ENCODE data around the gene CDHR5. TPM values are rescaled to one million over a fixed set of nuclear protein-coding genes. Genes with fewer than 3 reads are reported as not detected.

Gene CDHR5
- total RNA-seq, 1 donor from 2014 or later, result not detected

DNA sequence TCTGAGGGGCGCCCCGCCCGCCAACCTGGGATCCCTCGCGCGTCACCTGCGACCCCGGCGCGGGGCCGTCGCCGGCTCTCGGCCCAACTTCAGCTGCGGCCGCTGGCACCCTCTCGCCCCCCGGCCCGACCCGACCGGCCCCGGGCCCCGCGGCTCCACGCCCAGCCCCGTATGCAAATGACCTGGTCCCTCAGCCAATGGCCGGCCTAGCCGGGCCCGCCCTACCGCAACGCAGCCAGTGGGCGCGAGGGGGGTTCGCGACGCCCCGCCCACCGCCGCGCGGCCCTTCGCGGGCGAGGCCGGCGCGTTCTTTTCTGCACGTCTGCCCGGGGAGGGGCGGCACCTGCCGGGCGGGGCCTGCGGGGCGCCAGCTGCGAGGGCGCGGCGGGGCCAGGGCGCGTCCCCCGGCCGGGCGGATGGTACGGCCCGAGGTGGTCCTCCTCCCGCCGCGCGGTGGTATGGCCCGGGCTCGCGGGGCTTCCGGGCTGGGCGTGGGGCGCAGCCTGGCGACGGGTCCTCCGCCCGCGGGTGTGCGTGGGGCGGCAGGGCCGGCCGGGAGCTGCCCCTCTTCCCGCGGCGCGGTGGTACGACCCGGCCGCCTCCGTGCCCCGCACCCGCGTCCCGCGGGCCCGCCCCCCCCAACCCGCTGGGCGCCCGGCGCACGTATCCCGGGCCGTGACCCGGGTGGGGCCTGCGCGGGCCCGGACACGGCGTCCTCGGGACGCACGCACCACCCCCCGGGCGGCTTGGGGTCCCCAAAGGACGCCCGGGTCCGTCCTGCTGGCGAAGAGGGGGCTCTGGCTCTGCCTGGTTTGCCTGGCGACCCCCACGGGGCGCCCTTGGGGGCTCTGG lies 56.2 kb downstream of the CDHR5 start:
- FAIRE-seq, result no peak
- Histone ChIP-seq H3K27me3 (ENCODE audit: control insufficient read depth, insufficient read depth, low read length) (no peaks in the 10 kb centered on the region), H3K4me3 (ENCODE audit: low read depth, low read length) (peak overlapping the region; percentile 99), H3K36me3 (ENCODE audit: control insufficient read depth, insufficient read depth, low read length) (peaks cover 15% of the 10 kb centered on the region)
- TF ChIP-seq, protein P1, sequence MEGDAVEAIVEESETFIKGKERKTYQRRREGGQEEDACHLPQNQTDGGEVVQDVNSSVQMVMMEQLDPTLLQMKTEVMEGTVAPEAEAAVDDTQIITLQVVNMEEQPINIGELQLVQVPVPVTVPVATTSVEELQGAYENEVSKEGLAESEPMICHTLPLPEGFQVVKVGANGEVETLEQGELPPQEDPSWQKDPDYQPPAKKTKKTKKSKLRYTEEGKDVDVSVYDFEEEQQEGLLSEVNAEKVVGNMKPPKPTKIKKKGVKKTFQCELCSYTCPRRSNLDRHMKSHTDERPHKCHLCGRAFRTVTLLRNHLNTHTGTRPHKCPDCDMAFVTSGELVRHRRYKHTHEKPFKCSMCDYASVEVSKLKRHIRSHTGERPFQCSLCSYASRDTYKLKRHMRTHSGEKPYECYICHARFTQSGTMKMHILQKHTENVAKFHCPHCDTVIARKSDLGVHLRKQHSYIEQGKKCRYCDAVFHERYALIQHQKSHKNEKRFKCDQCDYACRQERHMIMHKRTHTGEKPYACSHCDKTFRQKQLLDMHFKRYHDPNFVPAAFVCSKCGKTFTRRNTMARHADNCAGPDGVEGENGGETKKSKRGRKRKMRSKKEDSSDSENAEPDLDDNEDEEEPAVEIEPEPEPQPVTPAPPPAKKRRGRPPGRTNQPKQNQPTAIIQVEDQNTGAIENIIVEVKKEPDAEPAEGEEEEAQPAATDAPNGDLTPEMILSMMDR (IDR thresholded peaks at IDR 0.05; ENCODE audit: insufficient read depth, low read length, severe bottlenecking), result no peak
- DNase-seq (ENCODE audit: low read depth), result peak; percentile 83

DNA sequence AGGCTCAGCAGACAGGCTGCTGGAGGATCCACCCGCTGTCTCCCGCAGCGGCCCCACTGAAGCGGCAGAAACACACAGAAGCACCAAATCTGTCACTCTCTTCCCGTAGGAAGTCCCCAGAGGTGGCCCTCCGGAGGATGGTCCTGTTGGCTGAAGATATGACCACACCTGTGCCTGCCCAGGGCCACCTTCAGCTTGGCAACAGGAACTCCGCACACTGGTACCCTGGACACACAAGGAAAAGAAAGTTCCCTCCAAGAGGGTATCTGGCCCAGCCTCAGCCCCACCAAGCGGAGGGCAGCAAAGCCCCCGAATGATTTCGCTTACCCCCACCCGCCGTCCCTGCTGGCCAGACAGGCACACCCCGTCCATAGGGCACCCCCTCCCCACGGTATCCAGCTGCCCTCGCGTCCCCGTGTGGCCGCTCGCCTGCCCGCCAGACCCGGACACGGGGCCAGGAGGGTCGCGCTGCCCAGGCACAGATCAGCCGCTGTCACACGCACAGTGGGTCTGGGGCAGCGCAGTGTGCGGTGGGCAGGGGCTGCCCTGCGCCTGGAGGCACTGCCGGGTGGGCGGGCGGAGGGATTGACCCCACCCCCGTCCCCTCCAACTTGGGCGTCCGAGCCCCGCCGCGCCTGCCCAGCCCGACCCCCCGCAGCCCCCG lies 57.0 kb downstream of the CDHR5 start:
- DNase-seq (ENCODE audit: low read depth) (no peak), FAIRE-seq (no peak)
- peak overlapping the region; percentile 99 for H3K4me3 ChIP-seq (ENCODE audit: low read depth, low read length)
- no peaks in the 10 kb centered on the region for H3K27me3 ChIP-seq (ENCODE audit: control insufficient read depth, insufficient read depth, low read length)
- peaks cover 19% of the 10 kb centered on the region for H3K36me3 ChIP-seq (ENCODE audit: control insufficient read depth, insufficient read depth, low read length)
- TF ChIP-seq, protein P1 (IDR thresholded peaks at IDR 0.05; ENCODE audit: insufficient read depth, low read length, severe bottlenecking), result no peak

DNA sequence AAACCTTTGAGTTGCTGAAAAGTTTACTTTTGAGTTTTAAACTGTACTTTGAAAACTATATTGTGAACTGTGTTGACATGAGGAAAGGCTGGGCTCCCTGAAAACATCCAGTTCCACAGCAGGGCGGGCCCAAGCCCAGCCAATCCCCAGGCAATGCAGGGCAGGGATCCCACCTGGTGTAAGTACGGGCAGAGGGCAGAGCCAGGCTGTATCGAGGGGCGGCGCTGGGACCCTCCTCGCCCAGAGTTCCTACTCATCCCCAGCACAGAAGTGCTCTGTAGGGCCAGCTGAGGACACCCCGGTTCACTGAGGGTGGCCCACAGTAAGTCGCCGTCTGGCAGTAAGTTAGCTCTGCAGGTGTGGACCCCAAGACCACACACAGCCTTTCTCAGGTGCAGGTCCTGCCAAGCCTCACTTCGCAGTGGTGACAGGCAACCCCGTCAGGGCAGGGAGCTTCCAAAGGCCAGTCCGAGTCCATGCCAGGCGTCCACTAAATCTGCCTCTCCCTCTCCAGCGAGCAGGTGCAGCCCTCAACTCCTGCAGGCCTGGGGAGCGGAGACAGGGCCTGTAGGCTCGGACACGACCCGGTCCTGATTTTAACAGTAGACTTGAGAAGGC lies 57.6 kb downstream of the CDHR5 start:
- Histone ChIP-seq H3K27me3 (ENCODE audit: control insufficient read depth, insufficient read depth, low read length) (no peaks in the 10 kb centered on the region), H3K36me3 (ENCODE audit: control insufficient read depth, insufficient read depth, low read length) (peaks cover 23% of the 10 kb centered on the region), H3K4me3 (ENCODE audit: low read depth, low read length) (peak overlapping the region; percentile 99)
- TF ChIP-seq, protein P1 (IDR thresholded peaks at IDR 0.05; ENCODE audit: insufficient read depth, low read length, severe bottlenecking), result no peak
- DNase-seq (ENCODE audit: low read depth) (no peak), FAIRE-seq (peak; percentile 52)

Other genes starting within 250 kb of the CDHR5 start
- gene PKP3, start 230.7 kb downstream of the CDHR5 start, total RNA-seq, result 231 and 328 TPM in 2 replicates
- gene SIGIRR, start 210.0 kb downstream of the CDHR5 start, total RNA-seq, result 15.9 and 24.7 TPM in 2 replicates
- gene ANO9, start 182.9 kb downstream of the CDHR5 start, total RNA-seq, result 7.4 and 9.2 TPM in 2 replicates
- gene PTDSS2, start 174.7 kb downstream of the CDHR5 start, total RNA-seq, result 26.3 and 29.4 TPM in 2 replicates
- 361 and 427 TPM in 2 replicates for gene RNH1, start 117.7 kb downstream of the CDHR5 start, total RNA-seq
- 150 and 199 TPM in 2 replicates for gene HRAS, start 89.4 kb downstream of the CDHR5 start, total RNA-seq
- 0.26 and 0.38 TPM in 2 replicates for gene LRRC56, start 87.4 kb downstream of the CDHR5 start, total RNA-seq
- 0.90 and 1.1 TPM in 2 replicates for gene LMNTD2, start 64.2 kb downstream of the CDHR5 start, total RNA-seq
- gene RASSF7, start 64.0 kb downstream of the CDHR5 start, total RNA-seq, result 44.4 and 45.5 TPM in 2 replicates
- gene PHRF1, start 48.5 kb downstream of the CDHR5 start, total RNA-seq, result 21.1 and 26.1 TPM in 2 replicates
- gene IRF7, start 9.0 kb downstream of the CDHR5 start, total RNA-seq, result 15.3 and 18.2 TPM in 2 replicates
- gene SCT, start 2.2 kb upstream of the CDHR5 start, total RNA-seq, result not detected in 2 replicates
- gene DRD4, start 12.3 kb upstream of the CDHR5 start, total RNA-seq, result 0.13 TPM in 1 of 2 replicates, not detected in the other
- 23.4 and 26.9 TPM in 2 replicates for gene DEAF1, start 70.3 kb upstream of the CDHR5 start, total RNA-seq
- 9.0 and 28.8 TPM in 2 replicates for gene TMEM80, start 70.9 kb upstream of the CDHR5 start, total RNA-seq
- 105 and 169 TPM in 2 replicates for gene EPS8L2, start 81.3 kb upstream of the CDHR5 start, total RNA-seq
- gene TALDO1, start 122.5 kb upstream of the CDHR5 start, total RNA-seq, result 251 and 253 TPM in 2 replicates
- 17.9 and 18.7 TPM in 2 replicates for gene GATD1, start 152.5 kb upstream of the CDHR5 start, total RNA-seq
- gene CEND1, start 165.1 kb upstream of the CDHR5 start, total RNA-seq, result not detected in 2 replicates
- gene SLC25A22, start 173.3 kb upstream of the CDHR5 start, total RNA-seq, result 4.4 and 5.3 TPM in 2 replicates
- gene PIDD1, start 180.3 kb upstream of the CDHR5 start, total RNA-seq, result 4.4 and 5.0 TPM in 2 replicates
- 211 and 353 TPM in 2 replicates for gene RPLP2, start 185.0 kb upstream of the CDHR5 start, total RNA-seq
- gene PNPLA2, start 194.0 kb upstream of the CDHR5 start, total RNA-seq, result 9.0 and 15.6 TPM in 2 replicates
- 0.51 and 0.53 TPM in 2 replicates for gene CRACR2B, start 203.0 kb upstream of the CDHR5 start, total RNA-seq
- 321 and 324 TPM in 2 replicates for gene CD151, start 208.0 kb upstream of the CDHR5 start, total RNA-seq
- 8.7 and 51.6 TPM in 2 replicates for gene POLR2L, start 217.6 kb upstream of the CDHR5 start, total RNA-seq
- gene TSPAN4, start 217.9 kb upstream of the CDHR5 start, total RNA-seq, result 50.8 and 71.6 TPM in 2 replicates

Measured in bronchial epithelial cell (primary cell).